OCI-LY3 (cell line): ENCODE measurements around the gene HPCAL1.

Experiments used
- CTCF ChIP-seq: fragments of 200-600, 300-600 bp; sonication (generic); IDR thresholded peaks from 2 replicates; pipeline ENCODE4 v1.5.1; 2014; ENCODE audit warnings: antibody characterized with exemption, low read length, low read depth
- EZH2phosphoT487 ChIP-seq: fragments of 200-600 bp; shearing (Covaris generic); IDR thresholded peaks from 2 replicates; pipeline ENCODE4 v1.6.1; 2018; ENCODE audit warnings: antibody characterized with exemption, mixed run types, low read depth

GRCh38 chr2:10346929-10347561, 44.3 kb downstream of the HPCAL1 start:
- TF ChIP-seq CTCF (no peak), EZH2phosphoT487 (no peak)
